SK-N-SH (cell line): ENCODE data around the gene ADAD2. TPM values are rescaled to one million over a fixed set of nuclear protein-coding genes. Genes with fewer than 3 reads are reported as not detected.

Experiments used
- CTCF ChIA-PET: fragments of 300-600, 350-600 bp; formaldehyde crosslinking; extraction: SDS; loops from one replicate; lab custom pipeline; 2021; lab: Yijun Ruan, JAX
- POLR2A ChIA-PET: fragments of 350-600 bp; sonication (Branson Sonifier 250); formaldehyde crosslinking; extraction: SDS; loops from one replicate; lab custom pipeline; 2020; ENCODE audit warnings: antibody characterized with exemption, inconsistent platforms; lab: Yijun Ruan, JAX
- DNase-seq: peaks from one replicate; pipeline ENCODE4 v3.0.0; 2012
- H2AFZ ChIP-seq: fragments of 200-600 bp; sonication (generic); 2 replicates; pipeline ENCODE4 v1.8.1; 2016; ENCODE audit warnings: antibody characterized with exemption, mild to moderate bottlenecking, low read depth
- H3F3A ChIP-seq: fragments of 200-600 bp; sonication (generic); replicated peaks from 2 replicates; pipeline ENCODE3; 2016; ENCODE audit warnings: antibody characterized with exemption, mild to moderate bottlenecking; ENCODE audit not compliant: insufficient read depth
- H3K27ac ChIP-seq, 2 experiments: fragments of 200-500 bp in 1 of 2; fragments of 200-600 bp in 1 of 2; sonication (Bioruptor generic) in 1 of 2; sonication (generic), shearing (Covaris generic) in 1 of 2; 2 replicates each; pipeline versions ENCODE4 v1.5.1 to v1.6.1; 2014 to 2016; ENCODE audit warnings: low read depth in 2 of 2, inconsistent platforms in 1 of 2, low read length in 1 of 2, mild to moderate bottlenecking in 1 of 2, mixed read lengths in 1 of 2
- H3K27me3 ChIP-seq: fragments of 200-600 bp; sonication (generic), shearing (Covaris generic); 2 replicates; pipeline ENCODE4 v1.6.1; 2016; ENCODE audit warnings: mixed run types; ENCODE audit not compliant: insufficient read depth
- H3K36me3 ChIP-seq, 2 experiments: fragments of 200-500 bp in 1 of 2; fragments of 200-600 bp in 1 of 2; sonication (Bioruptor generic) in 1 of 2; sonication (generic) in 1 of 2; replicated peaks in 1 of 2; 2 replicates each; pipeline versions ENCODE3 to v1.5.1; 2014 to 2016; ENCODE audit warnings: low read length in 1 of 2, mild to moderate bottlenecking in 1 of 2; ENCODE audit not compliant: insufficient read depth in 2 of 2, control insufficient read depth in 1 of 2
- H3K4me1 ChIP-seq, 2 experiments: fragments of 200-500 bp in 1 of 2; fragments of 200-600 bp in 1 of 2; sonication (Bioruptor generic) in 1 of 2; sonication (generic), shearing (Covaris generic) in 1 of 2; 2 replicates each; pipeline versions ENCODE4 v1.5.1 to v1.6.1; 2014 to 2016; ENCODE audit warnings: low read depth in 1 of 2, low read length in 1 of 2, mixed run types in 1 of 2; ENCODE audit not compliant: insufficient read depth in 2 of 2, control insufficient read depth in 1 of 2
- H3K4me2 ChIP-seq: fragments of 200-600 bp; sonication (generic), shearing (Covaris generic); 2 replicates; pipeline ENCODE4 v1.6.1; 2017; ENCODE audit warnings: mixed run types
- H3K4me3 ChIP-seq, 2 experiments: fragments of 200-500 bp in 1 of 2; fragments of 200-600 bp in 1 of 2; sonication (Bioruptor generic) in 1 of 2; sonication (generic), shearing (Covaris generic) in 1 of 2; 2 replicates each; pipeline versions ENCODE4 v1.5.1 to v1.8.1; 2014 to 2016; ENCODE audit warnings: low read depth in 2 of 2, inconsistent platforms in 1 of 2, low read length in 1 of 2, mild to moderate bottlenecking in 1 of 2, mixed read lengths in 1 of 2, moderate library complexity in 1 of 2
- H3K79me2 ChIP-seq: fragments of 200-600 bp; sonication (generic); 2 replicates; pipeline ENCODE4 v1.8.1; 2017; ENCODE audit warnings: mild to moderate bottlenecking; ENCODE audit not compliant: insufficient read depth
- H3K9ac ChIP-seq: fragments of 200-600 bp; sonication (generic); 2 replicates; pipeline ENCODE4 v1.6.1; 2017; ENCODE audit warnings: mixed run types
- H3K9me2 ChIP-seq: fragments of 200-600 bp; sonication (generic); 2 replicates; pipeline ENCODE4 v1.6.1; 2017; ENCODE audit warnings: mixed run types
- H3K9me3 ChIP-seq: fragments of 200-600 bp; sonication (generic); 2 replicates; pipeline ENCODE4 v1.6.1; 2017; ENCODE audit warnings: mixed run types, mild to moderate bottlenecking, moderate library complexity
- H4K20me1 ChIP-seq: fragments of 200-600 bp; sonication (generic); 2 replicates; pipeline ENCODE4 v1.6.1; 2017; ENCODE audit warnings: mild to moderate bottlenecking, mixed run types; ENCODE audit not compliant: insufficient read depth
- CTCF ChIP-seq: fragments of 200-600 bp; sonication (generic); IDR thresholded peaks from 2 replicates; pipeline ENCODE4 v1.6.1; 2017; ENCODE audit warnings: antibody characterized with exemption, mild to moderate bottlenecking, moderate library complexity
- ELF1 ChIP-seq: IDR thresholded peaks from 2 replicates; pipeline ENCODE4 v1.4.0; 2012
- EP300 ChIP-seq, 2 experiments: IDR thresholded peaks; 2 replicates each; pipeline versions ENCODE4 v1.4.0 to v1.6.1; 2012; ENCODE audit warnings: borderline replicate concordance in 1 of 2, low read depth in 1 of 2, low read length in 1 of 2
- GABPA ChIP-seq: IDR thresholded peaks from 2 replicates; pipeline ENCODE4 v1.4.0; 2012; ENCODE audit warnings: low read depth, mild to moderate bottlenecking
- JUND ChIP-seq: IDR thresholded peaks from 2 replicates; pipeline ENCODE4 v1.4.0; 2012
- MEF2A ChIP-seq: IDR thresholded peaks from 2 replicates; pipeline ENCODE4 v1.4.0; 2012; ENCODE audit warnings: low read depth, borderline replicate concordance
- MXI1 ChIP-seq: IDR thresholded peaks from 2 replicates; pipeline ENCODE4 v1.6.1; 2012; ENCODE audit warnings: mild to moderate bottlenecking, low read depth, low read length, improper control_type of control experiment
- RAD21 ChIP-seq: IDR thresholded peaks from 2 replicates; pipeline ENCODE4 v1.6.1; 2012; ENCODE audit warnings: mild to moderate bottlenecking, low read length
- RXRA ChIP-seq: IDR thresholded peaks from 2 replicates; pipeline ENCODE4 v1.4.0; 2012; ENCODE audit warnings: low read depth, mild to moderate bottlenecking, borderline replicate concordance
- SIN3A ChIP-seq: IDR thresholded peaks from 2 replicates; pipeline ENCODE4 v1.6.1; 2012; ENCODE audit warnings: low read depth, mild to moderate bottlenecking, low read length, moderate library complexity, borderline replicate concordance
- TCF12 ChIP-seq: IDR thresholded peaks from 2 replicates; pipeline ENCODE4 v1.4.0; 2012
- TEAD4 ChIP-seq: IDR thresholded peaks from 2 replicates; pipeline ENCODE4 v1.4.0; 2012; ENCODE audit warnings: mild to moderate bottlenecking, borderline replicate concordance; ENCODE audit not compliant: insufficient read depth
- USF2 ChIP-seq: fragments of 150-350 bp; IDR thresholded peaks from 2 replicates; pipeline ENCODE4 v1.6.1; 2017; ENCODE audit warnings: antibody characterized with exemption, low read length, low read depth, borderline replicate concordance
- YY1 ChIP-seq: IDR thresholded peaks from 2 replicates; pipeline ENCODE4 v1.4.0; 2012; ENCODE audit warnings: low read depth, mild to moderate bottlenecking
- WGBS: methylation state at CpG from one replicate; pipeline ENCODE4 v1.1.6; 2017; ENCODE audit warnings: low lambda C conversion rate; 5-methylcytosine and 5-hydroxymethylcytosine counted together
- polyA plus RNA-seq, 3 experiments: library from polyadenylated mRNA; depleted of rRNA; stranded (reverse); fragments of >200 nt; gene quantifications; 2 replicates each; pipeline ENCODE4 v1.2.3, GENCODE V29; 2012

The ADAD2 gene
- polyA plus RNA-seq, 1 of the 3 experiments (the other 2 are of a cell fraction): not detected

GRCh38 chr16:84183572-84183875 is 7.4 kb upstream of the ADAD2 start (continued):
- TF ChIP-seq CTCF (no peak), RAD21 (no peak), JUND (no peak)

- no peak overlapping the region for H3K4me3 ChIP-seq
- no peak for DNase-seq
- TF ChIP-seq ELF1: no peak
- peak; percentile 28; the same call in 1 of the 2 replicates for TF ChIP-seq CTCF
- TF ChIP-seq, all 33 proteins: peak for 1
- Histone ChIP-seq H4K20me1 (no peaks in the 10 kb centered on the region), H3K27ac (no peak overlapping the region), H3K4me2 (no peak overlapping the region), H3K27me3 (no peaks in the 10 kb centered on the region), H3K9me3 (no peaks in the 10 kb centered on the region), H3K4me1 (peaks cover 0 to 11% of the 10 kb centered on the region in 2 experiments; a peak in 1 of 4 replicates), H3K9ac (no peak overlapping the region), H2AFZ (no peak overlapping the region), H3K9me2 (no peaks in the 10 kb centered on the region), H3F3A (no peaks in the 10 kb centered on the region), H3K79me2 (peaks cover 33% of the 10 kb centered on the region), H3K36me3 (peaks cover 0 to 58% of the 10 kb centered on the region in 2 experiments)
- CTCF ChIA-PET: interaction anchor here (0.6 to 2.0 kb wide), 11 partner anchors 9 to 324 kb away, joined by 3 to 14 read pairs (median 4); no protein-coding TSS in a partner anchor
- POLR2A ChIA-PET: no interaction called here
- 70% methylated on average over 9 of the region's 11 CpGs for WGBS
These were observed 6.9 kb upstream of the ADAD2 start for GRCh38 chr16:84183911-84184591.

GRCh38 chr16:84184775-84185174 is 6.2 kb upstream of the ADAD2 start:
- WGBS: 93% methylated on average over 10 of the region's 10 CpGs
- Histone ChIP-seq H3K36me3 (peaks cover 0 to 51% of the 10 kb centered on the region in 2 experiments), H3K9ac (no peak overlapping the region), H3K9me2 (no peaks in the 10 kb centered on the region), H3K4me3 (no peak overlapping the region), H3F3A (no peaks in the 10 kb centered on the region), H3K79me2 (peaks cover 33% of the 10 kb centered on the region), H3K4me1 (peaks cover 0 to 11% of the 10 kb centered on the region in 2 experiments; a peak in 1 of 4 replicates)
- ChIA-PET POLR2A (no interaction called here), CTCF (interaction anchor here (1.1 to 2.0 kb wide), 5 partner anchors 10 to 299 kb away, joined by 3 to 14 read pairs (median 4); no protein-coding TSS in a partner anchor)
- TF ChIP-seq TEAD4 (no peak), GABPA (no peak), MEF2A (no peak), EP300 (IDR thresholded peaks at IDR 0.05; ENCODE audit: borderline replicate concordance in 1 of 2, low read depth in 1 of 2, low read length in 1 of 2) (no peak), USF2 (no peak), RXRA (no peak), SIN3A (no peak), TCF12 (no peak), MXI1 (no peak), YY1 (no peak)
- TF ChIP-seq, all 33 proteins: peak for 0
- H3K4me2 ChIP-seq: peak overlapping the region; percentile 92; the same call in 1 of the 2 replicates
- no peak for DNase-seq
- H3K9me3 ChIP-seq: no peaks in the 10 kb centered on the region
- H4K20me1 ChIP-seq: no peaks in the 10 kb centered on the region
- H3K27me3 ChIP-seq: no peaks in the 10 kb centered on the region
- no peak overlapping the region for H3K27ac ChIP-seq
- H2AFZ ChIP-seq: no peak overlapping the region
